K562 (cell line): ENCODE measurements around the gene DAGLA. TPM values are rescaled to one million over a fixed set of nuclear protein-coding genes. Genes with fewer than 3 reads are reported as not detected.
A peak's percentile ranks its signal among the peaks of the same experiment; 100 is the strongest.

Experiments used
- BRCA1 ChIP-seq, 2 experiments: fragments of 450-650 bp in 1 of 2; sonication (generic) in 1 of 2; formaldehyde crosslinking in 1 of 2; IDR thresholded peaks; 2 replicates each; pipeline versions ENCODE4 v1.5.0 to v1.6.1; 2017 to 2020; ENCODE audit warnings: mild to moderate bottlenecking in 1 of 2, missing genetic modification reagents in 1 of 2
- HMGXB4 ChIP-seq: sonication (generic); formaldehyde crosslinking; IDR thresholded peaks from 2 replicates; pipeline ENCODE4 v1.8.1; 2023; ENCODE audit warnings: mild to moderate bottlenecking, missing genetic modification reagents
- KHSRP ChIP-seq: fragments of 450-650 bp; IDR thresholded peaks from 2 replicates; pipeline ENCODE4 v1.6.1; 2017
- MIER1 ChIP-seq: fragments of 450-650 bp; IDR thresholded peaks from 2 replicates; pipeline ENCODE4 v1.6.1; 2016; ENCODE audit warnings: antibody characterized with exemption, mild to moderate bottlenecking, low read depth
- PML ChIP-seq: IDR thresholded peaks from 2 replicates; pipeline ENCODE4 v1.6.1; 2012; ENCODE audit warnings: low read length, inconsistent platforms
- RBBP5 ChIP-seq: fragments of 200-600 bp; sonication (generic); IDR thresholded peaks from 2 replicates; pipeline ENCODE4 v1.6.1; 2012; ENCODE audit warnings: borderline replicate concordance, mild to moderate bottlenecking, low read length, control low read depth, inconsistent platforms; ENCODE audit not compliant: insufficient read depth, poor library complexity, severe bottlenecking
- RHOXF2B ChIP-seq: fragments of 250-450 bp; sonication (Bioruptor Pico); conservative IDR thresholded peaks from 2 replicates; pipeline ENCODE4 v1.5.1; 2021
- TFAP4 ChIP-seq: sonication (generic); formaldehyde crosslinking; IDR thresholded peaks from 2 replicates; pipeline ENCODE4 v1.8.0; 2022; ENCODE audit warnings: missing genetic modification reagents, mild to moderate bottlenecking, moderate library complexity, borderline replicate concordance
- ZNF398 ChIP-seq: fragments of 250-450 bp; sonication (Bioruptor Pico); IDR thresholded peaks from 2 replicates; pipeline ENCODE4 v1.8.0; 2021; ENCODE audit warnings: moderate library complexity, mild to moderate bottlenecking, inconsistent platforms
- ZNF586 ChIP-seq: fragments of 450-650 bp; formaldehyde crosslinking; conservative IDR thresholded peaks from 2 replicates; pipeline ENCODE4 v1.4.0; 2020; ENCODE audit warnings: mild to moderate bottlenecking, moderate library complexity
- polyA plus RNA-seq, 8 experiments: library from polyadenylated mRNA; depleted of rRNA in 4 of 8; stranded (reverse) in 5 of 8; unstranded in 3 of 8; fragments of >200 nt; fragmentation: Nextera tagmentation in 2 of 8; fragmentation: Illumina TruSeq in 1 of 8; extraction: Ambion mirVana in 2 of 8; extraction: Trizol in 1 of 8; gene quantifications; 2 replicates each; pipeline versions ENCODE4 v1.2.1 to v1.2.3, GENCODE V29; 2011 to 2014; ENCODE audit warnings: inconsistent platforms in 1 of 8, missing spikeins in 1 of 8
- total RNA-seq, 7 experiments: library from RNA; depleted of rRNA in 6 of 7; stranded (reverse); fragments of >200 nt in 6 of 7; fragmentation: Illumina TruSeq in 2 of 7; extraction: Trizol in 2 of 7; gene quantifications; 2 replicates each; pipeline versions ENCODE4 v1.2.1 to v1.2.3, GENCODE V29; 2011 to 2021; ENCODE audit warnings: low replicate concordance in 1 of 7
- TF ChIP-seq, protein P1 (sequence below): fragments of 450-650 bp; IDR thresholded peaks from 2 replicates; pipeline ENCODE4 v1.6.1; 2016; ENCODE audit warnings: antibody characterized with exemption
- TF ChIP-seq, protein P2 (sequence below): sonication (generic); formaldehyde crosslinking; IDR thresholded peaks from 2 replicates; pipeline ENCODE4 v1.8.0; 2022; ENCODE audit warnings: mild to moderate bottlenecking, missing genetic modification reagents
- TF ChIP-seq, protein P3 (sequence below): fragments of 250-450 bp; sonication (Bioruptor Pico); IDR thresholded peaks from 2 replicates; pipeline ENCODE4 v1.8.0; 2021; ENCODE audit warnings: borderline replicate concordance, mild to moderate bottlenecking, moderate library complexity; ENCODE audit not compliant: poor library complexity, severe bottlenecking

Gene DAGLA
- total and polyA plus RNA-seq, 9 of the 15 experiments (the other 6 are each of a cell fraction or from before 2014, with no cell fraction given), result 0.03 to 0.16 (median 0.04) TPM; not detected in 4

GRCh38 chr11:61733120-61733978 is 53.2 kb downstream of the DAGLA start (continued):
- TF ChIP-seq HMGXB4, result peak; percentile 58; the same call in 1 of the 2 replicates
- TF ChIP-seq ZNF586 (CRISPR knock-in tag), result no peak
- TF ChIP-seq MIER1, result no peak
- TF ChIP-seq ZNF398 (CRISPR knock-in tag), result no peak
- TF ChIP-seq, protein P1, sequence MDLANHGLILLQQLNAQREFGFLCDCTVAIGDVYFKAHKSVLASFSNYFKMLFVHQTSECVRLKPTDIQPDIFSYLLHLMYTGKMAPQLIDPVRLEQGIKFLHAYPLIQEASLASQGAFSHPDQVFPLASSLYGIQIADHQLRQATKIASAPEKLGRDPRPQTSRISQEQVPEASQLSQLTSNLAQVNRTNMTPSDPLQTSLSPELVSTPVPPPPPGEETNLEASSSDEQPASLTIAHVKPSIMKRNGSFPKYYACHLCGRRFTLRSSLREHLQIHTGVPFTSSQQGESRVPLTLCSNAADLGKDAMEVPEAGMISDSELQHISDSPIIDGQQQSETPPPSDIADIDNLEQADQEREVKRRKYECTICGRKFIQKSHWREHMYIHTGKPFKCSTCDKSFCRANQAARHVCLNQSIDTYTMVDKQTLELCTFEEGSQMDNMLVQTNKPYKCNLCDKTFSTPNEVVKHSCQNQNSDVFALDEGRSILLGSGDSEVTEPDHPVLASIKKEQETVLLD, result no peak
- TF ChIP-seq PML, result no peak
- TF ChIP-seq RBBP5, result no peak
- TF ChIP-seq KHSRP, result no peak
- TF ChIP-seq, protein P2, sequence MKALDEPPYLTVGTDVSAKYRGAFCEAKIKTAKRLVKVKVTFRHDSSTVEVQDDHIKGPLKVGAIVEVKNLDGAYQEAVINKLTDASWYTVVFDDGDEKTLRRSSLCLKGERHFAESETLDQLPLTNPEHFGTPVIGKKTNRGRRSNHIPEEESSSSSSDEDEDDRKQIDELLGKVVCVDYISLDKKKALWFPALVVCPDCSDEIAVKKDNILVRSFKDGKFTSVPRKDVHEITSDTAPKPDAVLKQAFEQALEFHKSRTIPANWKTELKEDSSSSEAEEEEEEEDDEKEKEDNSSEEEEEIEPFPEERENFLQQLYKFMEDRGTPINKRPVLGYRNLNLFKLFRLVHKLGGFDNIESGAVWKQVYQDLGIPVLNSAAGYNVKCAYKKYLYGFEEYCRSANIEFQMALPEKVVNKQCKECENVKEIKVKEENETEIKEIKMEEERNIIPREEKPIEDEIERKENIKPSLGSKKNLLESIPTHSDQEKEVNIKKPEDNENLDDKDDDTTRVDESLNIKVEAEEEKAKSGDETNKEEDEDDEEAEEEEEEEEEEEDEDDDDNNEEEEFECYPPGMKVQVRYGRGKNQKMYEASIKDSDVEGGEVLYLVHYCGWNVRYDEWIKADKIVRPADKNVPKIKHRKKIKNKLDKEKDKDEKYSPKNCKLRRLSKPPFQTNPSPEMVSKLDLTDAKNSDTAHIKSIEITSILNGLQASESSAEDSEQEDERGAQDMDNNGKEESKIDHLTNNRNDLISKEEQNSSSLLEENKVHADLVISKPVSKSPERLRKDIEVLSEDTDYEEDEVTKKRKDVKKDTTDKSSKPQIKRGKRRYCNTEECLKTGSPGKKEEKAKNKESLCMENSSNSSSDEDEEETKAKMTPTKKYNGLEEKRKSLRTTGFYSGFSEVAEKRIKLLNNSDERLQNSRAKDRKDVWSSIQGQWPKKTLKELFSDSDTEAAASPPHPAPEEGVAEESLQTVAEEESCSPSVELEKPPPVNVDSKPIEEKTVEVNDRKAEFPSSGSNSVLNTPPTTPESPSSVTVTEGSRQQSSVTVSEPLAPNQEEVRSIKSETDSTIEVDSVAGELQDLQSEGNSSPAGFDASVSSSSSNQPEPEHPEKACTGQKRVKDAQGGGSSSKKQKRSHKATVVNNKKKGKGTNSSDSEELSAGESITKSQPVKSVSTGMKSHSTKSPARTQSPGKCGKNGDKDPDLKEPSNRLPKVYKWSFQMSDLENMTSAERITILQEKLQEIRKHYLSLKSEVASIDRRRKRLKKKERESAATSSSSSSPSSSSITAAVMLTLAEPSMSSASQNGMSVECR (CRISPR knock-in tag), result peak; percentile 81
- no peak for TF ChIP-seq BRCA1 (IDR thresholded peaks at IDR 0.05)
- TF ChIP-seq BRCA1 (CRISPR knock-in tag; IDR thresholded peaks at IDR 0.05), result no peak
- TF ChIP-seq RHOXF2B, result no peak
- peak; percentile 99 for TF ChIP-seq TFAP4 (CRISPR knock-in tag)
- TF ChIP-seq, protein P3, sequence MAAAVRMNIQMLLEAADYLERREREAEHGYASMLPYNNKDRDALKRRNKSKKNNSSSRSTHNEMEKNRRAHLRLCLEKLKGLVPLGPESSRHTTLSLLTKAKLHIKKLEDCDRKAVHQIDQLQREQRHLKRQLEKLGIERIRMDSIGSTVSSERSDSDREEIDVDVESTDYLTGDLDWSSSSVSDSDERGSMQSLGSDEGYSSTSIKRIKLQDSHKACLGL (CRISPR knock-in tag), result no peak
